Endodermal cell (in vitro differentiated cells): ENCODE data around the gene CRYGN. TPM values are rescaled to one million over a fixed set of nuclear protein-coding genes. Genes with fewer than 3 reads are reported as not detected.

Experiments used
- DNase-seq: peaks from one replicate; pipeline ENCODE4 v3.0.0-alpha.2; 2017
- H3K27ac ChIP-seq: 2 replicates; pipeline ENCODE4 v1.5.1; 2013; ENCODE audit warnings: mild to moderate bottlenecking, low read depth, low read length, moderate library complexity
- H3K27me3 ChIP-seq: 2 replicates; pipeline ENCODE4 v1.6.1; 2013; ENCODE audit warnings: mild to moderate bottlenecking, low read length, moderate library complexity; ENCODE audit not compliant: insufficient read depth, control insufficient read depth, poor library complexity, severe bottlenecking
- H3K36me3 ChIP-seq: 2 replicates; pipeline ENCODE4 v1.7.0; 2013; ENCODE audit warnings: mild to moderate bottlenecking, low read length, moderate library complexity; ENCODE audit not compliant: control insufficient read depth, insufficient read depth
- H3K4me1 ChIP-seq: one replicate; pipeline ENCODE4 v1.7.0; 2013; ENCODE audit warnings: low read length; ENCODE audit not compliant: control insufficient read depth, insufficient read depth
- H3K4me3 ChIP-seq: 2 replicates; pipeline ENCODE4 v1.5.1; 2013; ENCODE audit warnings: mild to moderate bottlenecking, low read length, moderate library complexity
- H3K9ac ChIP-seq: 2 replicates; pipeline ENCODE4 v1.6.1; 2013; ENCODE audit warnings: mild to moderate bottlenecking, low read length, moderate library complexity; ENCODE audit not compliant: poor library complexity, severe bottlenecking; ENCODE audit errors: extremely low read depth
- H3K9me3 ChIP-seq: 2 replicates; pipeline ENCODE4 v1.6.1; 2013; ENCODE audit warnings: mild to moderate bottlenecking, low read length, moderate library complexity; ENCODE audit not compliant: control insufficient read depth
- H3K27ac Mint-ChIP-seq: 2 replicates; pipeline ENCODE4 v1.8.0; 2020; ENCODE audit warnings: mixed read lengths
- H3K27me3 Mint-ChIP-seq: 2 replicates; pipeline ENCODE4 v1.8.0; 2021; ENCODE audit warnings: mild to moderate bottlenecking, mixed read lengths; ENCODE audit not compliant: insufficient read depth
- H3K36me3 Mint-ChIP-seq: 2 replicates; pipeline ENCODE4 v1.8.0; 2020; ENCODE audit warnings: low read depth, mixed read lengths
- H3K4me1 Mint-ChIP-seq: 2 replicates; pipeline ENCODE4 v1.8.0; 2020; ENCODE audit warnings: mixed read lengths
- H3K4me3 Mint-ChIP-seq: 2 replicates; pipeline ENCODE4 v1.8.0; 2020; ENCODE audit warnings: mild to moderate bottlenecking, moderate library complexity, mixed read lengths
- H3K9me3 Mint-ChIP-seq: 2 replicates; pipeline ENCODE4 v1.8.0; 2020; ENCODE audit warnings: mild to moderate bottlenecking, mixed read lengths
- WGBS, 2 experiments: methylation state at CpG; one replicate each; pipeline versions ENCODE4 v1.1.5 to v1.1.7; 2013; ENCODE audit warnings: missing lambda C conversion rate in 2 of 2, mixed read lengths in 1 of 2; ENCODE audit not compliant: insufficient coverage in 1 of 2, insufficient read length in 1 of 2; 5-methylcytosine and 5-hydroxymethylcytosine counted together
- total RNA-seq, 2 donors: library from RNA; stranded (reverse); fragmentation: NEBNext Ultra II Directional in 1 of 2; extraction: Animal tissue kit (Norgen Biotek cat#: 25700) in 1 of 2; gene quantifications; 2 replicates in 1 of 2; 3 replicates in 1 of 2; pipeline ENCODE4 v1.2.1, GENCODE V29; 2021
- TF ChIP-seq, protein P1 (sequence below): fragments of 200-600 bp; sonication (generic); conservative IDR thresholded peaks from 2 replicates; pipeline ENCODE4 v1.5.0; 2021; ENCODE audit warnings: antibody characterized with exemption, mild to moderate bottlenecking

Gene CRYGN
- total RNA-seq, 2 donors from 2014 or later: 2.3 to 4.4 TPM

DNA sequence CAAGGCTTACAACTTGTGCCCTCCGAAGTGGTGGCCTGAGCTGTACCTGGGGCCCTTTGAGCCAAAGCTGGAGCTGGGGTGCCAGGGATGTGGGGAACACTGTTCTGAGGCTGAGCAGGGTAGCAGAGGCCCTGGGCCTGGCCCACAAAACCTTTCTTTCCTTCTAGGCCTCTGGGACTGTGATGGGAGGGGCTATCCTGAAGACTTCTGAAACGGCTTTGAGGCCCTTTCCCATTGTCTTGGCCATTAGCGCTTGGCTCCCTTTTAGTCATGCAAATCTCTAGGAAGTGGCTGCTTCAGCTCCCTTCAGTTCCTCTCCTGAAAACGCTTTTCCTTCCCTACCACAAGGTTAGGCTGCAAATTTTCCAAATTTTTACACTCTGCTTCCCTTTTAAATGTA is 16.8 kb upstream of the CRYGN start:
- 47 to 65% methylated on average over 3 to 4 of the region's 4 CpGs for WGBS, 2 experiments
- no peak overlapping the region for H3K4me3 ChIP-seq
- H3K27ac ChIP-seq: no peak overlapping the region
- H3K9me3 Mint-ChIP-seq: peaks cover 6% of the 10 kb centered on the region
- peaks cover 21% of the 10 kb centered on the region for H3K4me1 Mint-ChIP-seq
- no peaks in the 10 kb centered on the region for H3K27me3 Mint-ChIP-seq
- H3K9ac ChIP-seq: no peak overlapping the region
- peaks cover 10% of the 10 kb centered on the region for H3K4me1 ChIP-seq
- H3K36me3 Mint-ChIP-seq: no peaks in the 10 kb centered on the region
- no peak overlapping the region for H3K4me3 Mint-ChIP-seq
- no peaks in the 10 kb centered on the region for H3K27me3 ChIP-seq
- peak; percentile 86 for DNase-seq
- no peak overlapping the region for H3K27ac Mint-ChIP-seq
- TF ChIP-seq, protein P1, sequence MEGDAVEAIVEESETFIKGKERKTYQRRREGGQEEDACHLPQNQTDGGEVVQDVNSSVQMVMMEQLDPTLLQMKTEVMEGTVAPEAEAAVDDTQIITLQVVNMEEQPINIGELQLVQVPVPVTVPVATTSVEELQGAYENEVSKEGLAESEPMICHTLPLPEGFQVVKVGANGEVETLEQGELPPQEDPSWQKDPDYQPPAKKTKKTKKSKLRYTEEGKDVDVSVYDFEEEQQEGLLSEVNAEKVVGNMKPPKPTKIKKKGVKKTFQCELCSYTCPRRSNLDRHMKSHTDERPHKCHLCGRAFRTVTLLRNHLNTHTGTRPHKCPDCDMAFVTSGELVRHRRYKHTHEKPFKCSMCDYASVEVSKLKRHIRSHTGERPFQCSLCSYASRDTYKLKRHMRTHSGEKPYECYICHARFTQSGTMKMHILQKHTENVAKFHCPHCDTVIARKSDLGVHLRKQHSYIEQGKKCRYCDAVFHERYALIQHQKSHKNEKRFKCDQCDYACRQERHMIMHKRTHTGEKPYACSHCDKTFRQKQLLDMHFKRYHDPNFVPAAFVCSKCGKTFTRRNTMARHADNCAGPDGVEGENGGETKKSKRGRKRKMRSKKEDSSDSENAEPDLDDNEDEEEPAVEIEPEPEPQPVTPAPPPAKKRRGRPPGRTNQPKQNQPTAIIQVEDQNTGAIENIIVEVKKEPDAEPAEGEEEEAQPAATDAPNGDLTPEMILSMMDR: no peak
- peaks cover 6% of the 10 kb centered on the region for H3K9me3 ChIP-seq
- H3K36me3 ChIP-seq: no peaks in the 10 kb centered on the region

DNA sequence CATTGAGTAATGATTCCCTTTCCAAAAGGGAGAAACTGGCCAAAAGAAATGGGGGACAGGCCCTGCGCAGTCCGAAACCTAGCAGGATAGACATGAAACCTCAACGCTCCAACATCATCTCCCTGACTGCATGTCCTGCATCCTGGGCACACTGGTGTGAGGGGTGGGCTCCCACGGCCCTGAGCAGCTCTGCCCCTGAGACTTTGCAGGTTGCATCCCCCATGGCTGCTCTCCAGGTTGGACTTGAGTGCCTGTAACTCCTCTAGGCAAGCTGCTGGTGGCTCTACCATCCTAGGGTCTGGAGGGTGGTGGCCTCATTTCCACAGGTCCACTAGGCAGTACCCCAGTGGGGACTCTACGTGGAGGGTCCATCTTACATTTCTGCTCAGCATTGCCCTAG is 16.3 kb upstream of the CRYGN start:
- H3K4me1 Mint-ChIP-seq: peaks cover 21% of the 10 kb centered on the region
- H3K36me3 ChIP-seq: no peaks in the 10 kb centered on the region
- H3K4me1 ChIP-seq: peaks cover 10% of the 10 kb centered on the region

DNA sequence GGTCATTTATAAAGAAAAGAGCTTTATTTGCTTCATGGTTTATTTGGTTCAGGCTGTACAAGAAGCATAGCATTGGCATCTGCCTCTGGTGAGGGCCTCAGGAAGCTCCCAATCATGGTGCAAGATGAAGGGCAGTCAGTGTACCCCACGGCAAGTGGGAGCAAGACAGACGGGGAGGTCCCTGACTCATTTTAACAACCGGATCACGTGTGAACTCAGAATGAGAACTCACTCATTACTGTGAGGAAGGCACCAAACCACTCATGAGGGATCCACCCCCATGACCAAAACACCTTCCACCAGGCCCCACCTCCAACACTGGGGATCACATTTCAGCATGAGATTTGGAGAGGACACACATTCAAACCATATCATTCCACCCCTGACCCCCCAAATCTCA is 15.7 kb upstream of the CRYGN start:
- H3K4me3 Mint-ChIP-seq: no peak overlapping the region
- H3K4me1 ChIP-seq: peaks cover 10% of the 10 kb centered on the region
- H3K9me3 Mint-ChIP-seq: peaks cover 6% of the 10 kb centered on the region
- H3K27me3 Mint-ChIP-seq: no peaks in the 10 kb centered on the region
- no peak overlapping the region for H3K4me3 ChIP-seq
- H3K9ac ChIP-seq: no peak overlapping the region
- peaks cover 21% of the 10 kb centered on the region for H3K4me1 Mint-ChIP-seq
- H3K27ac ChIP-seq: no peak overlapping the region
- H3K36me3 Mint-ChIP-seq: no peaks in the 10 kb centered on the region
- DNase-seq: no peak
- no peaks in the 10 kb centered on the region for H3K36me3 ChIP-seq
- no peak overlapping the region for H3K27ac Mint-ChIP-seq
- peaks cover 6% of the 10 kb centered on the region for H3K9me3 ChIP-seq
- TF ChIP-seq, protein P1: no peak
- no peaks in the 10 kb centered on the region for H3K27me3 ChIP-seq
- WGBS, 2 experiments: 90 to 100% methylated on average over 1 to 4 of the region's 4 CpGs

More for the DNA sequence above, 16.3 kb upstream of the CRYGN start:
- Histone ChIP-seq H3K9ac (no peak overlapping the region), H3K9me3 (peaks cover 6% of the 10 kb centered on the region), H3K4me3 (no peak overlapping the region), H3K27me3 (no peaks in the 10 kb centered on the region), H3K27ac (no peak overlapping the region)
- Mint-ChIP-seq H3K36me3 (no peaks in the 10 kb centered on the region), H3K27ac (no peak overlapping the region), H3K9me3 (peaks cover 6% of the 10 kb centered on the region), H3K27me3 (no peaks in the 10 kb centered on the region), H3K4me3 (no peak overlapping the region)
- WGBS, 2 experiments: 91 to 100% methylated on average over 4 to 5 of the region's 5 CpGs
- TF ChIP-seq, protein P1: no peak
- DNase-seq: no peak
